GM19238 (cell line): Measurements from ENCODE around the gene MEIS2.

Source experiments
- DNase-seq: peaks from one replicate; pipeline ENCODE4 v3.0.0; 2011; ENCODE audit warnings: low spot score; ENCODE audit not compliant: insufficient read length

Gene MEIS2

GRCh38 chr15:37112971-37113670 is 12.8 kb upstream of the MEIS2 start:
- no peak for DNase-seq

- DNase-seq = no peak
Observed at GRCh38 chr15:37112171-37112570, 11.8 kb upstream of the MEIS2 start.

- DNase-seq = no peak
Observed at GRCh38 chr15:37111427-37111717, 11.0 kb upstream of the MEIS2 start.

GRCh38 chr15:37109872-37110572 is 9.7 kb upstream of the MEIS2 start:
- DNase-seq = no peak

GRCh38 chr15:37109168-37109871 is 9.0 kb upstream of the MEIS2 start:
- no peak for DNase-seq

- DNase-seq = no peak
Observed at GRCh38 chr15:37108381-37109167, 8.2 kb upstream of the MEIS2 start.

- no peak for DNase-seq
Observed at GRCh38 chr15:37107744-37108380, 7.5 kb upstream of the MEIS2 start.

GRCh38 chr15:37107071-37107743 is 6.9 kb upstream of the MEIS2 start:
- DNase-seq = no peak

GRCh38 chr15:37106490-37107001 is 6.2 kb upstream of the MEIS2 start:
- no peak for DNase-seq

- DNase-seq = no peak
Observed at GRCh38 chr15:37105889-37106288, 5.5 kb upstream of the MEIS2 start.

- DNase-seq = no peak
Observed at GRCh38 chr15:37105029-37105428, 4.7 kb upstream of the MEIS2 start.

- no peak for DNase-seq
Observed at GRCh38 chr15:37104424-37104981, 4.2 kb upstream of the MEIS2 start.

GRCh38 chr15:37103475-37104423 is 3.4 kb upstream of the MEIS2 start:
- DNase-seq = no peak

GRCh38 chr15:37103163-37103435 is 2.8 kb upstream of the MEIS2 start:
- no peak for DNase-seq

- DNase-seq = no peak
Observed at GRCh38 chr15:37102305-37103162, 2.2 kb upstream of the MEIS2 start.

GRCh38 chr15:37101980-37102304 is 1.6 kb upstream of the MEIS2 start:
- no peak for DNase-seq

GRCh38 chr15:37100966-37101215 is 542 bp upstream of the MEIS2 start:
- DNase-seq = no peak

- DNase-seq = no peak
Observed at GRCh38 chr15:37099319-37100108, 835 bp downstream of the MEIS2 start.
